PC-3 (cell line): ENCODE measurements around the gene ZFYVE28. TPM values are rescaled to one million over a fixed set of nuclear protein-coding genes. Genes with fewer than 3 reads are reported as not detected.

ENCODE experiments used
- ATAC-seq: fragments of 200-7000 bp; cut with Tn5 transposase; 2 replicates; pipeline ENCODE4 v1.9.1; 2020; ENCODE audit warnings: mild to moderate bottlenecking, moderate library complexity
- BruUV-seq: library from RNA; stranded (reverse); fragments of 400-500 nt; replicated peaks from 2 replicates; lab custom pipeline; 2021; lab: Mats Ljungman, UMichigan
- CTCF ChIA-PET: fragments of 300-600 bp; sonication (Branson Sonifier 250); formaldehyde crosslinking; loops from one replicate; lab custom pipeline; 2022; ENCODE audit warnings: antibody characterized with exemption; lab: Charles Lee
- POLR2A ChIA-PET: fragments of 300-600 bp; sonication (Branson Sonifier 250); formaldehyde crosslinking; loops from one replicate; lab custom pipeline; 2022; ENCODE audit warnings: antibody characterized with exemption; ENCODE audit not compliant: unreplicated experiment; lab: Charles Lee
- DNase-seq: peaks from one replicate; pipeline ENCODE4 v3.0.0-alpha.2; 2015
- H2AFZ ChIP-seq: fragments of 300-600 bp; sonication (generic); 2 replicates; pipeline ENCODE4 v1.6.0; 2016; ENCODE audit warnings: antibody characterized with exemption, low read length
- H3F3A ChIP-seq: fragments of 300-600 bp; sonication (generic); one replicate; pipeline ENCODE4 v1.6.0; 2017; ENCODE audit warnings: antibody characterized with exemption, low read length, control low read depth, mild to moderate bottlenecking; ENCODE audit not compliant: unreplicated experiment
- H3K27ac ChIP-seq: fragments of 300-600 bp; sonication (generic); 2 replicates; pipeline ENCODE4 v1.5.1; 2016; ENCODE audit warnings: mild to moderate bottlenecking, low read length
- H3K27me3 ChIP-seq: fragments of 300-600 bp; sonication (generic); 2 replicates; pipeline ENCODE4 v1.6.1; 2016; ENCODE audit warnings: low read length, mixed read lengths
- H3K36me3 ChIP-seq: fragments of 300-600 bp; sonication (generic); 2 replicates; pipeline ENCODE4 v1.6.1; 2016; ENCODE audit warnings: low read depth, mixed run types, low read length, mixed read lengths
- H3K4me1 ChIP-seq: fragments of 300-600 bp; sonication (generic); 2 replicates; pipeline ENCODE4 v1.5.1; 2016; ENCODE audit warnings: low read length; ENCODE audit not compliant: insufficient read depth
- H3K4me2 ChIP-seq: fragments of 300-600 bp; sonication (generic); 2 replicates; pipeline ENCODE4 v1.6.0; 2016; ENCODE audit warnings: low read length
- H3K4me3 ChIP-seq: fragments of 300-600 bp; sonication (generic); 2 replicates; pipeline ENCODE4 v1.5.1; 2016; ENCODE audit warnings: mild to moderate bottlenecking, low read length, mixed read lengths
- H3K79me2 ChIP-seq: fragments of 300-600 bp; sonication (generic); 2 replicates; pipeline ENCODE4 v1.6.1; 2017; ENCODE audit warnings: low read length, mixed read lengths
- H3K9ac ChIP-seq: fragments of 300-600 bp; sonication (generic); 2 replicates; pipeline ENCODE4 v1.6.0; 2016; ENCODE audit warnings: mild to moderate bottlenecking, low read length
- H3K9me2 ChIP-seq: fragments of 300-600 bp; sonication (generic); replicated peaks from 2 replicates; pipeline ENCODE4 v1.6.1; 2016; ENCODE audit warnings: mixed run types, low read length, mixed read lengths
- H3K9me3 ChIP-seq: fragments of 300-600 bp; sonication (generic); 2 replicates; pipeline ENCODE4 v1.6.1; 2016; ENCODE audit warnings: low read length, mixed read lengths
- H4K20me1 ChIP-seq: fragments of 300-600 bp; sonication (generic); 2 replicates; pipeline ENCODE4 v1.6.1; 2016; ENCODE audit warnings: low read length, mixed read lengths
- CTCF ChIP-seq: fragments of 300-600 bp; sonication (generic); conservative IDR thresholded peaks from 2 replicates; pipeline ENCODE4 v1.5.1; 2017; ENCODE audit warnings: antibody characterized with exemption, low read depth, mild to moderate bottlenecking, low read length
- EZH2 ChIP-seq: fragments of 300-600 bp; sonication (generic); IDR thresholded peaks from one replicate; pipeline ENCODE4 v1.6.1; 2017; ENCODE audit warnings: antibody characterized with exemption, mild to moderate bottlenecking, low read length; ENCODE audit not compliant: unreplicated experiment
- EZH2phosphoT487 ChIP-seq: fragments of 300-600 bp; sonication (generic); IDR thresholded peaks from 2 replicates; pipeline ENCODE4 v1.6.1; 2018; ENCODE audit warnings: mild to moderate bottlenecking, antibody characterized with exemption, low read length, borderline replicate concordance
- intact Hi-C: fragments of 100-400 bp; cut with micrococcal nuclease; formaldehyde crosslinking; loops from 2 replicates; pipeline ENCODE4 v1.9.0; 2023
- total RNA-seq: library from RNA; depleted of rRNA; stranded (reverse); fragments of >200 nt; gene quantifications from 2 replicates; pipeline ENCODE4 v1.2.3, GENCODE V29; 2014

ZFYVE28 gene
- total RNA-seq, 1 experiment from 2014 or later = 8.0 TPM

GRCh38 chr4:2371765-2372487 is 46.5 kb downstream of the ZFYVE28 start:
- ATAC-seq (no peak), DNase-seq (no peak)
- BruUV-seq = no TSS peak
- Histone ChIP-seq H3K27me3 (no peaks in the 10 kb centered on the region), H3K4me2 (no peak overlapping the region), H3K36me3 (no peaks in the 10 kb centered on the region), H3K9ac (no peak overlapping the region), H3K4me3 (no peak overlapping the region), H3K9me2 (no peaks in the 10 kb centered on the region), H3K4me1 (no peaks in the 10 kb centered on the region), H3K27ac (no peak overlapping the region), H3K79me2 (no peaks in the 10 kb centered on the region), H3K9me3 (no peaks in the 10 kb centered on the region), H4K20me1 (no peaks in the 10 kb centered on the region), H2AFZ (no peak overlapping the region), H3F3A (no peaks in the 10 kb centered on the region)
- ChIA-PET POLR2A (no interaction called here), CTCF (no interaction called here)
- TF ChIP-seq CTCF (no peak), EZH2phosphoT487 (no peak), EZH2 (no peak)
- intact Hi-C loops = no loop called here

GRCh38 chr4:2370597-2371320 is 47.7 kb downstream of the ZFYVE28 start:
- no TSS peak for BruUV-seq

More at GRCh38 chr4:2370597-2371320, 47.7 kb downstream of the ZFYVE28 start:
- TF ChIP-seq EZH2phosphoT487 (no peak), CTCF (no peak), EZH2 (no peak)
- Histone ChIP-seq H3K79me2 (no peaks in the 10 kb centered on the region), H3K4me1 (no peaks in the 10 kb centered on the region), H3K36me3 (no peaks in the 10 kb centered on the region), H2AFZ (no peak overlapping the region), H3K4me3 (no peak overlapping the region), H3K27me3 (no peaks in the 10 kb centered on the region), H3K9ac (no peak overlapping the region), H4K20me1 (no peaks in the 10 kb centered on the region), H3K4me2 (no peak overlapping the region), H3K9me2 (no peaks in the 10 kb centered on the region), H3K9me3 (no peaks in the 10 kb centered on the region), H3F3A (no peaks in the 10 kb centered on the region), H3K27ac (no peak overlapping the region)
- POLR2A ChIA-PET = no interaction called here
- ATAC-seq (no peak), DNase-seq (no peak)
- intact Hi-C loops = no loop called here
- CTCF ChIA-PET = no interaction called here
